Endothelial cell of umbilical vein (primary cell): ENCODE measurements around the gene SPAG8. TPM values are rescaled to one million over a fixed set of nuclear protein-coding genes. Genes with fewer than 3 reads are reported as not detected.

Experiments used
- BruUV-seq: library from RNA; stranded (reverse); fragments of 400-500 nt; replicated peaks from 2 replicates; lab custom pipeline; 2021; lab: Mats Ljungman, UMichigan
- CTCF ChIA-PET: fragments of 300-600, 350-600 bp; sonication (Branson Sonifier 250); formaldehyde crosslinking; loops from one replicate; lab custom pipeline; 2021; ENCODE audit warnings: antibody characterized with exemption, inconsistent platforms; lab: Charles Lee
- POLR2A ChIA-PET: fragments of 300-600, 350-600 bp; sonication (Branson Sonifier 250); formaldehyde crosslinking; loops from one replicate; lab custom pipeline; 2021; ENCODE audit warnings: antibody characterized with exemption, inconsistent platforms; lab: Charles Lee
- DNase-seq: peaks from one replicate; pipeline ENCODE4 v3.0.0-alpha.2; 2011; ENCODE audit warnings: low read depth, low spot score
- FAIRE-seq: peaks from 2 replicates; lab custom pipeline; 2011; peaks lifted over from hg19 to GRCh38; lab: Jason Lieb, UNC
- H2AFZ ChIP-seq: 2 replicates; pipeline ENCODE4 v1.6.0; 2012; ENCODE audit warnings: low read depth, low read length, control low read depth, inconsistent platforms
- H3K27ac ChIP-seq: 2 replicates; pipeline ENCODE4 v1.5.1; 2011; ENCODE audit warnings: low read depth, mild to moderate bottlenecking, control low read depth, low read length, moderate library complexity; ENCODE audit not compliant: insufficient read depth
- H3K27me3 ChIP-seq, 2 experiments: 2 replicates each; pipeline versions ENCODE4 v1.6.0 to v1.6.1; 2011; ENCODE audit warnings: low read length in 2 of 2, mixed read lengths in 1 of 2; ENCODE audit not compliant: control insufficient read depth in 2 of 2, insufficient read depth in 2 of 2
- H3K36me3 ChIP-seq, 2 experiments: 2 replicates in 1 of 2; 3 replicates in 1 of 2; pipeline ENCODE4 v1.5.1; 2011; ENCODE audit warnings: low read length in 2 of 2, mild to moderate bottlenecking in 1 of 2, moderate library complexity in 1 of 2; ENCODE audit not compliant: control insufficient read depth in 2 of 2, insufficient read depth in 2 of 2; ENCODE audit errors: extremely low read depth in 1 of 2
- H3K4me1 ChIP-seq: 3 replicates; pipeline ENCODE4 v1.5.1; 2011; ENCODE audit warnings: mild to moderate bottlenecking, low read length; ENCODE audit not compliant: control insufficient read depth, insufficient read depth; ENCODE audit errors: extremely low read depth
- H3K4me2 ChIP-seq: 2 replicates; pipeline ENCODE4 v1.6.1; 2011; ENCODE audit warnings: low read length, control low read depth, mixed read lengths; ENCODE audit not compliant: insufficient read depth
- H3K4me3 ChIP-seq, 3 experiments: fragments of 200-600 bp in 1 of 3; sonication (generic), shearing (Covaris generic) in 1 of 3; replicated peaks in 1 of 3; 2 replicates each; pipeline ENCODE4 v1.5.1; 2011 to 2016; ENCODE audit warnings: control low read depth in 3 of 3, low read length in 3 of 3, mild to moderate bottlenecking in 2 of 3, inconsistent platforms in 1 of 3, low read depth in 1 of 3, moderate library complexity in 1 of 3; ENCODE audit not compliant: insufficient read depth in 1 of 3
- H3K79me2 ChIP-seq: 2 replicates; pipeline ENCODE4 v1.6.0; 2012; ENCODE audit warnings: low read length, inconsistent platforms; ENCODE audit not compliant: control insufficient read depth, insufficient read depth
- H3K9ac ChIP-seq: replicated peaks from 2 replicates; pipeline ENCODE3; 2011; ENCODE audit warnings: low read length, control low read depth; ENCODE audit not compliant: insufficient read depth; ENCODE audit errors: extremely low read depth
- H3K9me1 ChIP-seq: replicated peaks from 3 replicates; pipeline ENCODE4 v1.6.0; 2011; ENCODE audit warnings: mild to moderate bottlenecking, low read length; ENCODE audit not compliant: control insufficient read depth, insufficient read depth; ENCODE audit errors: extremely low read depth
- H3K9me3 ChIP-seq: replicated peaks from 2 replicates; pipeline ENCODE4 v1.5.1; 2012; ENCODE audit warnings: low read length, inconsistent platforms; ENCODE audit not compliant: control insufficient read depth, insufficient read depth
- H4K20me1 ChIP-seq: replicated peaks from 2 replicates; pipeline ENCODE3; 2011; ENCODE audit warnings: mild to moderate bottlenecking, low read length; ENCODE audit not compliant: control insufficient read depth, insufficient read depth; ENCODE audit errors: extremely low read depth
- CTCF ChIP-seq, 2 donors: IDR thresholded peaks; 1 replicate in 1 of 2; 2 replicates in 1 of 2; pipeline ENCODE4 v1.5.1; 2011; ENCODE audit warnings: low read length in 2 of 2, mild to moderate bottlenecking in 2 of 2, moderate library complexity in 2 of 2, control low read depth in 1 of 2, inconsistent platforms in 1 of 2, low read depth in 1 of 2; ENCODE audit not compliant: insufficient read depth in 1 of 2; ENCODE audit errors: extremely low read depth in 1 of 2
- JUN ChIP-seq: IDR thresholded peaks from 2 replicates; pipeline ENCODE4 v1.6.1; 2011; ENCODE audit warnings: borderline replicate concordance, low read depth; ENCODE audit not compliant: insufficient read length, insufficient read depth
- MAX ChIP-seq: IDR thresholded peaks from 2 replicates; pipeline ENCODE4 v1.6.1; 2011; ENCODE audit not compliant: insufficient read depth, insufficient read length
- POLR2A ChIP-seq: IDR thresholded peaks from 2 replicates; pipeline ENCODE4 v1.6.1; 2012; ENCODE audit warnings: low read depth, mild to moderate bottlenecking, control low read depth, low read length
- POLR2AphosphoS5 ChIP-seq: IDR thresholded peaks from 2 replicates; pipeline ENCODE4 v1.6.1; 2012; ENCODE audit warnings: low read depth, mild to moderate bottlenecking, control low read depth, low read length, moderate library complexity; ENCODE audit not compliant: insufficient read depth
- dilution Hi-C: fragments of 300-500 bp; cut with MboI; formaldehyde crosslinking; loops from one replicate; pipeline ENCODE4 v1.15.0; 2019; ENCODE audit warnings: low sequenced_read_pairs; ENCODE audit not compliant: extremely low pct_ligation_motif_present
- intact Hi-C: fragments of 100-400 bp; cut with micrococcal nuclease; formaldehyde crosslinking; loops from one replicate; pipeline ENCODE4 v1.10.0; 2022
- polyA plus RNA-seq, 4 experiments: library from polyadenylated mRNA; depleted of rRNA in 3 of 4; stranded (reverse) in 3 of 4; unstranded in 1 of 4; fragments of >200 nt; gene quantifications; 2 replicates each; pipeline versions ENCODE4 v1.2.1 to v1.2.3, GENCODE V29; 2011 to 2012; ENCODE audit warnings: missing spikeins in 1 of 4
- total RNA-seq: library from RNA; stranded (reverse); gene quantifications from 2 replicates; pipeline ENCODE4 v1.2.3, GENCODE V29; 2021

SPAG8 gene
- total and polyA plus RNA-seq, 2 donors (not counting 3 experiments of a cell fraction or from before 2014, with no cell fraction given): 0.21 to 0.69 TPM

- Histone ChIP-seq H3K36me3 (no peaks in the 10 kb centered on the region), H4K20me1 (no peaks in the 10 kb centered on the region), H3K27me3 (peaks cover 0 to 7% of the 10 kb centered on the region in 2 experiments), H3K4me3 (no peak overlapping the region), H3K27ac (no peak overlapping the region), H3K4me2 (no peak overlapping the region), H3K9ac (no peak overlapping the region), H3K4me1 (peaks cover 3% of the 10 kb centered on the region), H2AFZ (no peak overlapping the region), H3K9me3 (no peaks in the 10 kb centered on the region), H3K79me2 (no peaks in the 10 kb centered on the region), H3K9me1 (no peaks in the 10 kb centered on the region)
- POLR2A ChIA-PET: no interaction called here
- dilution Hi-C loops (no loop called here), intact Hi-C loops (no loop called here)
- no peak for DNase-seq
- no peak for FAIRE-seq
- no TSS peak for BruUV-seq
- no peak for TF ChIP-seq MAX
- TF ChIP-seq JUN: no peak
- no peak for TF ChIP-seq POLR2A
- TF ChIP-seq POLR2AphosphoS5: no peak
- TF ChIP-seq CTCF (IDR thresholded peaks at IDR 0.05; ENCODE audit: extremely low read depth in 1 of 2, insufficient read depth in 1 of 2, low read depth in 1 of 2, low read length in 2 of 2): no peak
- CTCF ChIA-PET: interaction anchor here (0.9 to 3.2 kb wide), 16 partner anchors 8 to 177 kb away, joined by 3 to 27 read pairs (median 6); partner anchors contain the start of genes CCDC107, HINT2 and RMRP
Measured at GRCh38 chr9:35834260-35835215, 22.5 kb upstream of the SPAG8 start.
